Skin epidermis (tissue), 12 donors: ENCODE results near the gene EVA1B.

Experiments used
- H3K27ac ChIP-seq, 21 experiments: fragments of 200-600 bp; sonication (generic) in 11 of 21; one replicate each; pipeline ENCODE4 v1.5.0; 2020; ENCODE audit warnings: mild to moderate bottlenecking in 3 of 21, inconsistent platforms in 2 of 21, moderate library complexity in 2 of 21
- H3K4me3 ChIP-seq, 7 experiments: fragments of 200-600 bp; sonication (generic) in 2 of 7; one replicate each; pipeline ENCODE4 v1.5.0; 2020; ENCODE audit warnings: inconsistent platforms in 2 of 7, mild to moderate bottlenecking in 2 of 7, moderate library complexity in 1 of 7

The EVA1B gene, protein sequence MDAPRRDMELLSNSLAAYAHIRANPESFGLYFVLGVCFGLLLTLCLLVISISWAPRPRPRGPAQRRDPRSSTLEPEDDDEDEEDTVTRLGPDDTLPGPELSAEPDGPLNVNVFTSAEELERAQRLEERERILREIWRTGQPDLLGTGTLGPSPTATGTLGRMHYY

DNA sequence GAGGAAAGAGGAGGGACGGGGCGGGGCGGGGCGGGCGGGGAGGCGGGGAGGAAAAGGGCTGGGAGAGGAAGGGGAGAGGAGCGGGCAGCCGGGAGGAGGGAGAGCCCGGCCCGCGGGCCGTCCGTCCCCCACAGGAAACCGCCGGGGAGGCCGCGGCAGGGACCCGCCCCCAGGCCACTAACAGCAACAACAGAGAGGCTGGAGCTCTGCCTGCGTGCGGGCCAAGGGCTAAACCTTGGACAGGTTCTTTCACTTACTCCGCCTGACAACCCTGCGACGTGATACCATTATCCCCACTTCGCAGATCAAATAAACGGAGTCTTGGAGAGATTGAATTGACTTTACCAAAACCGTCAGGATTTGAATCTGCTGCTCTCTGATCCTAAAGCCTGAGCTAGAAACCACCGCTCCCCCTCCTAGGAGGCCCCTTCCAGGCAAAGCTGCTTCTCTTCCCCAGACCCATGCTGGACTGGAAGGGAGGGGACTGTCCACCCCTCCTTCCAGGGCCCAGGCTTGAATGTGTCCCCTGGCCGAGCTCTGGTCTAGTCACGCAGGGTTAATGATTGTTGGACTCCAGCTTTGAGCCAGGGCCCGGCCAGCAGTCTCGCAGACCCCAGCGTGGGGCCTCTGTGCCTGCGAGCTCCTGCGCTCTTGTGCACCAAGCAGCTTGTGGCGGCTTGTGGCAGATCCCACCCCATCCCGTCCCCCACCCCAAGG, at the start of gene EVA1B:
TSS of gene EVA1B (minus strand) at position 10 of the 717 bp plus-strand sequence. CDS start 608 bp downstream, outside the sequence.
- Histone ChIP-seq H3K27ac (peak within 1 kb of the TSS; percentile 60 to 93 (median 85)), H3K4me3 (peak within 1 kb of the TSS; percentile 60 to 78 (median 64))

- H3K4me3 ChIP-seq: no peak overlapping the region
- peak overlapping the region in 20 of 21 experiments; percentile 79 to 99 (median 92) for H3K27ac ChIP-seq
These were observed 49.2 kb upstream of the EVA1B start for GRCh38 chr1:36372617-36373016.

GRCh38 chr1:36369061-36369861, 45.8 kb upstream of the EVA1B start:
- Histone ChIP-seq H3K27ac (peak overlapping the region in 10 of 21 experiments; percentile 3 to 65 (median 28)), H3K4me3 (no peak overlapping the region)

GRCh38 chr1:36367798-36368197, 44.4 kb upstream of the EVA1B start:
- Histone ChIP-seq H3K4me3 (no peak overlapping the region), H3K27ac (peak overlapping the region in 9 of 21 experiments; percentile 15 to 82 (median 38))

GRCh38 chr1:36367066-36367465, 43.6 kb upstream of the EVA1B start:
- Histone ChIP-seq H3K4me3 (no peak overlapping the region), H3K27ac (peak overlapping the region in 15 of 21 experiments; percentile 15 to 82 (median 46))

- Histone ChIP-seq H3K27ac (peak overlapping the region in 19 of 21 experiments; percentile 5 to 82 (median 48)), H3K4me3 (no peak overlapping the region)
These were observed 42.7 kb upstream of the EVA1B start for GRCh38 chr1:36366091-36366661.

- Histone ChIP-seq H3K27ac (peak overlapping the region in 14 of 21 experiments; percentile 2 to 82 (median 42)), H3K4me3 (no peak overlapping the region)
These were observed 41.9 kb upstream of the EVA1B start for GRCh38 chr1:36365381-36365780.

DNA sequence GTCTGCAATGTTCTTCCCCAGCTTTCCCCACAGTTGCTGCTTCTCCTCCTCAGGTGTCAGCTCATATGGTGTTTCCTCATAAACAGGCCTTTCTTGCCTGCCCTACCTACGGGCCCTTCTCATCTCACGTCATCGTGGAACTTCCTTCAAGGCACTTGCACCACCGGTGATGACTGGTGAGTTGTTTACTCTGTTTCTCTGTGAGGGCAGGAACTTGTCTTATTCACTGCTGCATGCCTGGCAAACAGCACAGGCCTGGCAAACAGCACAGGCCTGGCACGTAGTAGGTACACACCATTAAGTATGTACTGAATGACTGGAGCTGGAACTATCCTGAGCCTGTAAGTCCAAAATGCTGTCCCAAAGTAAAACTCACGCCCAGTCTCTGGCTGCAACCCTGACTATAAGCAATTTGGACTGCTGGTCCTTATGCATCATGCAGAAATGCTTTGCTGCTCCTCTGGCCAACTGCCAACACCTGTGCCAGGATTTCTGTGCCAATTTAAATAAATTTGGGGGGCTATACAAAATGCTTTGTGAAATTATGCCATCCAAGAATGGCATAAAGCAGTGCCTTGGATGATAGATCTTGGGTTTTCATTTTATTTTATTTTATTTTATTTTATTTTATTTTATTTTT, 36.6 kb upstream of the EVA1B start:
- Histone ChIP-seq H3K27ac (peak overlapping the region in 8 of 21 experiments; percentile 14 to 61 (median 41)), H3K4me3 (no peak overlapping the region)

- Histone ChIP-seq H3K4me3 (no peak overlapping the region), H3K27ac (peak overlapping the region in 8 of 21 experiments; percentile 4 to 50 (median 24))
These were observed 35.9 kb upstream of the EVA1B start for GRCh38 chr1:36359383-36359782.

GRCh38 chr1:36358514-36359084, 35.2 kb upstream of the EVA1B start:
- Histone ChIP-seq H3K27ac (peak overlapping the region in 2 of 21 experiments; percentile 19 to 33), H3K4me3 (no peak overlapping the region)

DNA sequence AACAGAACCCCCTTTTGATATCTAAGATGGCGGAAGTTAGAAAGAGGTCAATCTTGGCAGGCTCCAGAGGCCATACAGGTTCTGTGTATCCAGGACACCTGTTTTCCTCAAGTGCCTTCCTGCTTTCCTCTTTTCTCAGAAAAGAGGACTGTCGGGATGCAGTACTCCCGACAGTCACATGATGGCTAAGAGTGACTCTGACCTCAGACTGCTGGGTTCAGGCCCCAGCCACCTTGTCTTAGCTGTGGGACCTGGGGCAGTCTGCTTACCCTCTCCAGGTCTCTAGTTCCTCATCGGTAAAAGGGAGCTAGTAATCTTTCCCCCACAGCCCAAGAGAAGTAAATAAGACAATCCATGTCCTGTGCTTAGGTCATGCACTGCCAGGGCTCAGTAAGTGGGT, 32.4 kb upstream of the EVA1B start:
- Histone ChIP-seq H3K4me3 (no peak overlapping the region), H3K27ac (peak overlapping the region in 1 of 21 experiments; percentile 6)

- no peak overlapping the region for H3K27ac ChIP-seq
- no peak overlapping the region for H3K4me3 ChIP-seq
These were observed 31.0 kb upstream of the EVA1B start for GRCh38 chr1:36354486-36354885.

- Histone ChIP-seq H3K27ac (peak overlapping the region in 11 of 21 experiments; percentile 4 to 90 (median 44)), H3K4me3 (no peak overlapping the region)
These were observed 29.7 kb upstream of the EVA1B start for GRCh38 chr1:36352910-36353878.

GRCh38 chr1:36352125-36352909, 28.9 kb upstream of the EVA1B start:
- Histone ChIP-seq H3K27ac (peak overlapping the region in 19 of 21 experiments; percentile 6 to 90 (median 78)), H3K4me3 (no peak overlapping the region)

DNA sequence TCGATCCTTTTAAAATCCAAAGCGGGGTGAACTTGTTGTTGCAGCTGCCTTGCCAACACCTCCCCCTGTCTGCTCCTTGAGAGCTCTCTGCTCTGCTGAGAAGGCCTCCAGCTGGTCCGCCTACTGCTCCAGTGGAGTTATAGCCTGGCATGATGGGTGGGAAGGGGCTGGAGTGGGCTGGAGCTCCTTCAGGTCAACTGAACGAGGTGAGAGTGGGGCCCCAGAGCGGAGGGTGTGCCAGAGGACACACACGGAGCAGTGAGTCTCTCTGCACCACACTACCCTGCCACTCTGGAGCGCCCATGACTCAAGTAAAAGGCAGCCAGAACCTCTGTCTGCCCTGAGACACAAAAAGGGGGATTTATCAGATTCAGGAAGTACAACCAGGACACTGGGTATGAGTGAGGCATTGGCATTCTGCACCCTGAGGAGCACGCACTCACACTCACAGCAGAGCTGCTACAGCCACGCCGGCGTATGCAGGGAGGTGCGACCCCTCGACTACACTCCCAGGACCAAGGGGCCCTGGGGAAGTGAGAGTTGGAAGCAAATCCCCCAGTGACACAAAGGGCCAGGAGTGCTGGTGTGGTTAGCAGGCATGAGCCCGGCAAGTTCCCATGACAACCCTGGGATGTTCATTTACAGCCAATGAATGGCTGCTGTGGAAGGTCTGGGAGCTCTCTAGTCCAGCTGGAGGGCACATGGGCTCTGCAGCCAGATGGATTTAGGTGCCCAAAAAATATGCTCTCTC, 28.0 kb upstream of the EVA1B start:
- Histone ChIP-seq H3K27ac (peak overlapping the region in 20 of 21 experiments; percentile 64 to 90 (median 81)), H3K4me3 (no peak overlapping the region)

GRCh38 chr1:36350659-36351226, 27.3 kb upstream of the EVA1B start:
- no peak overlapping the region for H3K4me3 ChIP-seq
- H3K27ac ChIP-seq: peak overlapping the region in 20 of 21 experiments; percentile 64 to 90 (median 81)
